HEK293T (cell line): Measurements from ENCODE around the gene SH3BP4.
"Not testable (repeated sequence)": the region's sequence is repeated elsewhere in the genome, so short reads cannot be mapped to it uniquely, and the experiment has no call there.

ENCODE experiments used
- CTCF ChIA-PET: fragments of 350-600 bp; formaldehyde crosslinking; extraction: SDS; loops from one replicate; lab custom pipeline; 2021; ENCODE audit warnings: antibody characterized with exemption, inconsistent platforms; lab: Yijun Ruan, JAX
- POLR2A ChIA-PET: fragments of 350-600 bp; formaldehyde crosslinking; extraction: SDS; loops from one replicate; lab custom pipeline; 2020; ENCODE audit warnings: antibody characterized with exemption, inconsistent platforms; lab: Yijun Ruan, JAX
- DNase-seq: peaks from one replicate; pipeline ENCODE4 v3.0.0; 2012; ENCODE audit warnings: mixed read lengths; ENCODE audit errors: extremely low spot score
- ARNT ChIP-seq: fragments of 450-650 bp; IDR thresholded peaks from 2 replicates; pipeline ENCODE4 v1.6.1; 2017; ENCODE audit warnings: mild to moderate bottlenecking
- BHLHE40 ChIP-seq: fragments of 450-650 bp; IDR thresholded peaks from 2 replicates; pipeline ENCODE4 v1.6.1; 2016; ENCODE audit warnings: mild to moderate bottlenecking, moderate library complexity, borderline replicate concordance
- CTBP1 ChIP-seq: fragments of 450-650 bp; IDR thresholded peaks from 2 replicates; pipeline ENCODE4 v1.6.1; 2016; ENCODE audit warnings: borderline replicate concordance
- ELF4 ChIP-seq: fragments of 450-650 bp; IDR thresholded peaks from 2 replicates; pipeline ENCODE4 v1.6.1; 2017; ENCODE audit warnings: antibody characterized with exemption
- FOXA1 ChIP-seq: fragments of 450-650 bp; IDR thresholded peaks from 2 replicates; pipeline ENCODE4 v1.6.1; 2016; ENCODE audit warnings: mild to moderate bottlenecking
- FOXK2 ChIP-seq: fragments of 450-650 bp; IDR thresholded peaks from 2 replicates; pipeline ENCODE4 v1.6.1; 2016; ENCODE audit warnings: mild to moderate bottlenecking
- FOXM1 ChIP-seq: fragments of 450-650 bp; IDR thresholded peaks from 2 replicates; pipeline ENCODE4 v1.6.1; 2017; ENCODE audit warnings: mild to moderate bottlenecking, borderline replicate concordance
- HDGF ChIP-seq: fragments of 450-650 bp; IDR thresholded peaks from 2 replicates; pipeline ENCODE4 v1.6.1; 2017; ENCODE audit warnings: antibody characterized with exemption, borderline replicate concordance
- L3MBTL2 ChIP-seq: fragments of 450-650 bp; conservative IDR thresholded peaks from 2 replicates; pipeline ENCODE4 v1.6.1; 2016; ENCODE audit warnings: mild to moderate bottlenecking
- LEF1 ChIP-seq: fragments of 450-650 bp; IDR thresholded peaks from 2 replicates; pipeline ENCODE4 v1.6.1; 2017; ENCODE audit warnings: mild to moderate bottlenecking, borderline replicate concordance
- NFRKB ChIP-seq: fragments of 450-650 bp; IDR thresholded peaks from 2 replicates; pipeline ENCODE4 v1.6.1; 2016; ENCODE audit warnings: mild to moderate bottlenecking, moderate library complexity
- PKNOX1 ChIP-seq: fragments of 450-650 bp; IDR thresholded peaks from 2 replicates; pipeline ENCODE4 v1.6.1; 2016
- SP1 ChIP-seq: fragments of 450-650 bp; IDR thresholded peaks from 2 replicates; pipeline ENCODE4 v1.6.1; 2017
- SUZ12 ChIP-seq: fragments of 450-650 bp; IDR thresholded peaks from 2 replicates; pipeline ENCODE4 v1.6.1; 2016; ENCODE audit warnings: mild to moderate bottlenecking
- TARDBP ChIP-seq: fragments of 450-650 bp; IDR thresholded peaks from 2 replicates; pipeline ENCODE4 v1.6.1; 2016
- ZNF384 ChIP-seq: fragments of 450-650 bp; IDR thresholded peaks from 2 replicates; pipeline ENCODE4 v1.6.1; 2016

Gene SH3BP4

DNA sequence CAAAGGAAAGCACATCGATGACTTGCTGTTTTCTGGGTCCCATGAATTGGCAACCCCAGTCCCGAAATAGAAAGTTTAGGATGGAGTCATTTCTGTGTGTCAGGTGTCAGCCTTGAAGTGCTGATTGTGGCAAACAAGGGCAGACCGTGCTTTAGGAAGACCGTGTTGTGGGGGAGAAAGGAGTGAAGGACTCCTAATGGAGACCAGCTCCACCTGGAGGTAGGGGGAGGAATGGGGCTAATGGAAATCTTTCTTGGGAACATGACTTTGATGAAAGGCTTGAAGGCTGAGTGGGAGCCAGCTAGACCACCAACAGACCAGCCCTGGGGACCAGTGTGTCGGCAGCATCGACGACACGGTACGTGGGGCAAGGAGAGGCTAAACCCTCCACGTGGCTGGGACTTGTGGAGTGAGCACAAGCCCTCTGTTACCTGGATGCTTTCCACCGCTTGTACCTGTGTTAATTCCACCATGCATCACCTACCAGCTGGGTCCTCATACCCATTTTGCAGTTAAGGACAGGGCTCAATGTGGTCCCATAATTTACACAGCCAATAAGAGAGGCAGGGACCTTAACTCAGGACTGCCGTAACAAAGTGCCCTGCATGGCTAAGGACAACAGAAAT, 104.2 kb downstream of the SH3BP4 start:
- ChIA-PET POLR2A (no interaction called here), CTCF (interaction anchor here (0.6 kb wide), 1 partner anchor 17 kb away, joined by 4 read pairs; no protein-coding TSS in a partner anchor)
- TF ChIP-seq FOXK2, result no peak
- no peak for TF ChIP-seq ELF4
- TF ChIP-seq TARDBP, result no peak
- no peak for TF ChIP-seq NFRKB
- no peak for TF ChIP-seq HDGF
- no peak for TF ChIP-seq SP1
- TF ChIP-seq PKNOX1, result no peak
- TF ChIP-seq BHLHE40, result no peak
- TF ChIP-seq ARNT, result no peak
- peak; percentile 51 for DNase-seq

DNA sequence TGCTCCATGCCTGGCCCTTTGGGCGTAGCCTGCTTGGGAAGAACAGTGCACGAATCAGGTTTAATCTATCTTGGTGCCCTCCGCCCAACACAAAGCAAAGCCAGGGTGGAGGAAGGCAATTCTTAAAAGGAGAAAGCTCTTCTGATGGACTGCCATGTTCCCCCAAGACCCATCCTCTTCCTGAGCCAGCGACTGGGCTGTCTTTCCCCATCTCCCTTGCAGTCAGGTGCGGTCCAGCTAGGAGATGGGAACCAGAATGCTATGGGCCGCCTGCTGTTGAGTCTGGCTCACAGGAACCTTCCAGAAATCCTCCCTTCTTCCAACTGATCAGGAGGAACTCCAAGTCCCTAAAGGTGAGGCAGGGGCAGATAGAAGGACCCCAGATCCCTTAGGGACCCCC, 105.0 kb downstream of the SH3BP4 start:
- TF ChIP-seq SUZ12 (no peak), FOXK2 (no peak), PKNOX1 (no peak), CTBP1 (no peak), L3MBTL2 (no peak), LEF1 (no peak), HDGF (no peak), FOXA1 (no peak), SP1 (no peak)
- DNase-seq, result no peak
- CTCF ChIA-PET, result interaction anchor here (0.6 kb wide), 1 partner anchor 16 kb away, joined by 5 read pairs; no protein-coding TSS in a partner anchor
- POLR2A ChIA-PET, result no interaction called here

GRCh38 chr2:235057616-235058015, 105.8 kb downstream of the SH3BP4 start:
- POLR2A ChIA-PET, DNase-seq: not testable (repeated sequence)
- CTCF ChIA-PET, result interaction anchor here (0.5 kb wide), 1 partner anchor 414 kb away, joined by 3 read pairs; no protein-coding TSS in a partner anchor

DNA sequence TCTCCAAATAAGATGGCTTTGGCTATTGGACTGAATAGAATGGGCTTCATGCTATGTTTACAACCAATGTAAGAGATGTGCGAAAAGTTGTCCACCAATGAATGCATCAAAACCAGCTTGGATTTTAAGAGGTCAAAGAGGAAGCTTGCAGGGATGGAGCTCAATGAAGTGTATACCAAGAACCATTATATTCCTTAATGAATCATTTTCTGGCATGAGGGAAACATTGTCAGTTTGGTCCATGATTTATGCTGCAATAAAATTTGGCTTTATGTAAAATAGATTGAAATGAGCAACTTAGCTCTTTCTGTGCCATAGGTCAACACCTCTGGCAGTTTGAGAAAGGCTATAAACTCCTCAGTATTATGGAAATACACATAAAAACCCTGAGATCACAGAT, 107.3 kb downstream of the SH3BP4 start:
- TF ChIP-seq FOXK2 (no peak), LEF1 (no peak), L3MBTL2 (no peak), SUZ12 (no peak), SP1 (no peak), NFRKB (no peak), FOXM1 (no peak)
- ChIA-PET POLR2A (no interaction called here), CTCF (no interaction called here)
- DNase-seq, result no peak

DNA sequence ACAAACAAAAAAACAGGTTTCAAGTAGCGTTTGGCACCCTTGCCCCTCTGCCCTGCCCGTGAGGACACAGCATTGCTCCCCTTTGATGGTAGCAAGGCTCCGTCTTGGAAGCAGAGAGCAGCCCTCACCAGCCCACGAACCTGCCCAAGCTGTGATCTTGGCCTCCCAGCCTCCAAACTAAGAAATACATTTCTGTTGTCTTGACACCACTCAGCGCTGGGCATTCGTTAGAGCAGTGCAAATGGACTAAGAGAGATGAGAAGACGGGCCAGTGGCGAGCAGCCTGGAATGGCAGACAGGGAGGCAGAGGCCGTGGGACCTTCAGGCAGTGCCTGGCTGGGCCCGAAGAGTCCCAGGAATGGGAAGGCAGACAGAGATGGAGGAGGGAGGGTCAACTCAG, 109.8 kb downstream of the SH3BP4 start:
- no peak for TF ChIP-seq NFRKB
- no peak for TF ChIP-seq SP1
- no peak for TF ChIP-seq CTBP1
- no peak for TF ChIP-seq HDGF
- TF ChIP-seq ZNF384, result no peak
- TF ChIP-seq PKNOX1, result no peak
- TF ChIP-seq ELF4, result no peak
- TF ChIP-seq L3MBTL2, result no peak
- CTCF ChIA-PET, result no interaction called here
- POLR2A ChIA-PET, result no interaction called here
- no peak for DNase-seq

DNA sequence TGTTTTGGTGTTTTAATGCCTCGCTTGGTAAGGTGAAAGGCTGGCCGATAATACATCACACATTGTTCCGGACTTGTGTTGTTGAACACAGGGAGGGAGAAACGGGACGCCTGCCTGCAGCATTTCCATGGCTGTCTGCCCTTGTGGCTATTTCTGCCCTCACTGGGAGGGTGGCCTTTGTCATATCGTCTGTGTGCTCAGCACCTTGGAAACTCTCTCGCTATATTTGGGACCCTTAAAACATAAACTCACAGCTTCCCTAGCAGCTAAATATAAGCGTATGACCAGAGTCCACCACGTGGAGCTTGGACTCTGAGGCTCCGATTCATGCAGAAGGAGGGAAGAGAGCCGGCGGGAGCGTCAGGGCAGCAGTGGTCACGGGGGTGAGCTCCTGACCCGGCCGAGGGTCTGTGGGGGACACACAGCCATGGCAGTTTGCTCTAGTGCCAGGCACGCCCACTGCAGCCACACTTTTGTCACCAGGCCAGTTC, 111.7 kb downstream of the SH3BP4 start:
- DNase-seq, result no peak
- ChIA-PET POLR2A (no interaction called here), CTCF (no interaction called here)
- TF ChIP-seq PKNOX1 (no peak), BHLHE40 (no peak), HDGF (no peak), SUZ12 (no peak), ZNF384 (no peak), TARDBP (no peak), ARNT (no peak), FOXK2 (no peak)

DNA sequence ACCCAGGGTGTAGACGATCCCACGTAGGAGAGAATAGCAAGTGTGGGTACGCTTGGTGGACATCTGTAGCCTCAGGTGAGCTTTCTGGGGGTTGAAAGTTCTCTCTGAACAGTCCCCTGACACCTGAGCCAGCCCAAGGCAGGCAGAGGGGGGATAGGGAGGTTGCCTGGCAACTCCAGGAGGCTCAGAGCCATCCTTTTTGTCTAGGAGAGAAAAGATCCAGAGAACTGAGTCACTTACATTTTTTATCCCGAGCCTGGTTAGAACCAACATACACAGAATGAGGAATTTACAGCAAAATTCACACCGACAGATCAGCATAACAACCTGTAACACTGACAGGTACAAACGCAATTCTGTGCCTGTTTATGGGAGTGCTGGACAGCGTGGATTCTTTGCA, 113.2 kb downstream of the SH3BP4 start:
- DNase-seq, result no peak
- POLR2A ChIA-PET, result no interaction called here
- CTCF ChIA-PET, result no interaction called here
- no peak for TF ChIP-seq SP1
- TF ChIP-seq FOXK2, result no peak
- TF ChIP-seq ELF4, result no peak
- TF ChIP-seq ZNF384, result no peak
- TF ChIP-seq NFRKB, result no peak
- TF ChIP-seq HDGF, result no peak
- no peak for TF ChIP-seq FOXA1
- TF ChIP-seq PKNOX1, result no peak
- no peak for TF ChIP-seq LEF1
- TF ChIP-seq BHLHE40, result no peak
- no peak for TF ChIP-seq FOXM1
- no peak for TF ChIP-seq SUZ12
- no peak for TF ChIP-seq L3MBTL2
- TF ChIP-seq ARNT, result no peak
- TF ChIP-seq TARDBP, result no peak
- TF ChIP-seq CTBP1, result no peak
